HG02870 (cell line): ENCODE data around the gene NABP2.
"Not testable (repeated sequence)": the region's sequence is repeated elsewhere in the genome, so short reads cannot be mapped to it uniquely, and the experiment has no call there.

Experiments
- ATAC-seq: cut with Tn5 transposase; IDR thresholded peaks from one replicate; pipeline ENCODE4 v1.9.1; 2021; ENCODE audit warnings: mild to moderate bottlenecking, moderate library complexity; ENCODE audit not compliant: unreplicated experiment

NABP2 gene

GRCh38 chr12:56267443-56268071 lies 43.4 kb downstream of the NABP2 start:
- ATAC-seq, result no peak

- ATAC-seq, result no peak
Observed at GRCh38 chr12:56271031-56271430, 46.9 kb downstream of the NABP2 start.

GRCh38 chr12:56272468-56272867 lies 48.3 kb downstream of the NABP2 start:
- ATAC-seq, result not testable (repeated sequence)

GRCh38 chr12:56274299-56274698 lies 50.2 kb downstream of the NABP2 start:
- no peak for ATAC-seq

- ATAC-seq, result no peak
Observed at GRCh38 chr12:56278905-56279304, 54.8 kb downstream of the NABP2 start.
